Measurements from ENCODE around the gene RNU1-2.
"Not testable (repeated sequence)": the region's sequence is repeated elsewhere in the genome, so short reads cannot be mapped to it uniquely, and the experiment has no call there.

The RNU1-2 gene

GRCh38 chr1:16911851-16912721 lies 16.3 kb downstream of the RNU1-2 start:
- DNase-seq, result not testable (repeated sequence)

GRCh38 chr1:16912742-16913141 lies 17.0 kb downstream of the RNU1-2 start:
- DNase-seq, result not testable (repeated sequence)

GRCh38 chr1:16913181-16913832 lies 17.5 kb downstream of the RNU1-2 start:
- no peak for DNase-seq

GRCh38 chr1:16913833-16914662 lies 18.3 kb downstream of the RNU1-2 start:
- peak; percentile 98 for DNase-seq

- DNase-seq, result not testable (repeated sequence)
These were observed 19.3 kb downstream of the RNU1-2 start for GRCh38 chr1:16914928-16915626.

- DNase-seq, result no peak
These were observed 19.8 kb downstream of the RNU1-2 start for GRCh38 chr1:16915627-16915973.

- not testable (repeated sequence) for DNase-seq
These were observed 20.5 kb downstream of the RNU1-2 start for GRCh38 chr1:16916036-16916880.

- DNase-seq, result no peak
These were observed 22.6 kb downstream of the RNU1-2 start for GRCh38 chr1:16918371-16918770.

GRCh38 chr1:16918936-16919665 lies 23.3 kb downstream of the RNU1-2 start:
- DNase-seq, result not testable (repeated sequence)

GRCh38 chr1:16920951-16921350 lies 25.2 kb downstream of the RNU1-2 start:
- DNase-seq, result no peak

- DNase-seq, result no peak
These were observed 25.8 kb downstream of the RNU1-2 start, which contains the start of gene CROCC for GRCh38 chr1:16921391-16922185. CROCC (plus strand) TSS chr1:16921931; CDS start chr1:16922019, 88 bp downstream.

GRCh38 chr1:16922466-16922865 lies 26.7 kb downstream of the RNU1-2 start:
- DNase-seq, result no peak

- DNase-seq, result no peak
These were observed 27.2 kb downstream of the RNU1-2 start for GRCh38 chr1:16922885-16923431.

- no peak for DNase-seq
These were observed 28.6 kb downstream of the RNU1-2 start for GRCh38 chr1:16924216-16924918.

GRCh38 chr1:16924919-16925477 lies 29.2 kb downstream of the RNU1-2 start:
- DNase-seq, result no peak

GRCh38 chr1:16925635-16926490 lies 30.1 kb downstream of the RNU1-2 start:
- no peak for DNase-seq

GRCh38 chr1:16926491-16927073 lies 30.8 kb downstream of the RNU1-2 start:
- DNase-seq, result no peak
